Pons (tissue), 1 donor: ENCODE results near the gene TGM3.
"Not testable (repeated sequence)": the region's sequence is repeated elsewhere in the genome, so short reads cannot be mapped to it uniquely, and the experiment has no call there.

ENCODE experiments used
- DNase-seq: peaks from one replicate; pipeline ENCODE4 v3.0.0-alpha.2; 2016; ENCODE audit warnings: low spot score

TGM3 gene, protein sequence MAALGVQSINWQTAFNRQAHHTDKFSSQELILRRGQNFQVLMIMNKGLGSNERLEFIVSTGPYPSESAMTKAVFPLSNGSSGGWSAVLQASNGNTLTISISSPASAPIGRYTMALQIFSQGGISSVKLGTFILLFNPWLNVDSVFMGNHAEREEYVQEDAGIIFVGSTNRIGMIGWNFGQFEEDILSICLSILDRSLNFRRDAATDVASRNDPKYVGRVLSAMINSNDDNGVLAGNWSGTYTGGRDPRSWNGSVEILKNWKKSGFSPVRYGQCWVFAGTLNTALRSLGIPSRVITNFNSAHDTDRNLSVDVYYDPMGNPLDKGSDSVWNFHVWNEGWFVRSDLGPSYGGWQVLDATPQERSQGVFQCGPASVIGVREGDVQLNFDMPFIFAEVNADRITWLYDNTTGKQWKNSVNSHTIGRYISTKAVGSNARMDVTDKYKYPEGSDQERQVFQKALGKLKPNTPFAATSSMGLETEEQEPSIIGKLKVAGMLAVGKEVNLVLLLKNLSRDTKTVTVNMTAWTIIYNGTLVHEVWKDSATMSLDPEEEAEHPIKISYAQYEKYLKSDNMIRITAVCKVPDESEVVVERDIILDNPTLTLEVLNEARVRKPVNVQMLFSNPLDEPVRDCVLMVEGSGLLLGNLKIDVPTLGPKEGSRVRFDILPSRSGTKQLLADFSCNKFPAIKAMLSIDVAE

DNA sequence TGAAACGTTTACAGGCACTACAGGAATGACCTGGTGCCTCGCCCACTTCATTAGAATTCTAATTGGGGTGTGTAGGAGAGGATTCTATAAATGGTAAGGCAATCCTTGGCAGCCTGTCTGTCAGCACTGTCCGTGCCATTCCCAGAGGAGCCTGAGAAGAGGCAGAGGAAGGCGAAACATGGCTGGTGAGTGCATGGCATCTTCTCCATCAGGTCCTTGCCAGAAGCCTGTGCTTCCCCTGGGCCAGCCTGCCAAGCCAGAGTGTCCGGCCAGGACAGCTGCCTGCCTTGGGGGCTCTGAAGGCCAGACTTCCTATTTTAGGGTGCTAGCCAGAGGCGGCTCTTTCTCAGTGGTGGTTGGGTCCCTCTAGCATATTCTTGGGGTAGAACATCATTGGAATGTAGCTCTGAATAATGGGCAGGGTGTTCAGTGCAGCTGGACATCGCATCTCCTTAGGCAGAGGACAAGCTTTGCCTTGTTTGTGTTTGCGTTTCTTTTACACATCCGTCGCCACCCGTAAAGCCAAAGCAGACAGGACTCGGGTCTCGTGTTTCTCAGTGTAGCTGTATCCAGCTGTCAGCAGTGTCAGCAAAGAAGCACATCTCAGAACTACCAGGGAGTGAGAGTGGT is at the start of gene TGM3:
TSS of gene TGM3 (plus strand) at position 116 of the 630 bp plus-strand sequence. CDS start at position 179, 63 bp downstream.
- DNase-seq: peak; percentile 10

DNA sequence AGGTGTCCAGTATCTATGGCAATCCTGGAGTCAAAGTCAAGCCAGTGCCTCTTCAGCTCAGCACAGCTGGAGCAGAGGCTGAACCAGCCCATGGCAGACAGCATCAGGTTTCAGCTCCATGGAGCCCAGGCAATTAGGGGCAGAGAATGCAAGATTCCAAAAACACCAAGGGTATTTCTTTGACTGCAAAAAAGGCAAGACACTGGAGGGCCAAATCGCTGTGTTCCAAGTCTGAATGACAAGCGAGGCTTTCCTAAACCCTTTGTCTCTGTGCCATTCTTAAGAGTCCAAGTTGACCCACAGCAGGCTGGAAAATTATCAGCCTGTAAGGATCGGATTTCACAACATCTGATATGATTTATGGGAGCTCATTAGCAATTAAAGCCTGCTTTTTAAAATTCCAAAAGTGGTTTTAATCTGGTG is 49.7 kb upstream of the TGM3 start:
- no peak for DNase-seq

DNA sequence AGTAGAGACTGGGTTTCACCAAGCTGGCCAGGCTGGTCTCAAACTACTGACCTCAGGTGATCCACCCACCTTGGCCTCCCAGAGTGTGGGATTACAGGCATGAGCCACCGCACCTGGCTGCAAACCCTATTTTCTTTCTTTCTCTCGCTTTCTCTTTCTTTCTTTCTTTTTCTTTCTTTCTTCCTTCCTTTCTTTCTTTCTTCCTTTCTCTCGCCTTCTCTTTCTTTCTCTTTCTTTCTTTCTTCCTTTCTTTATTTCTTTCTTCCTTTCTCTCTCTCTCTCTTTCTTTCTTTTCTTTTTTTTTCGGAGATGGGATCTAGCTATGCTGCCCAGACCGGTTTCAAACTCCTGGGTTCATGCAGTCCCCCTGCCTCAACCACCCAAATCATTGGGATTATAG is 47.0 kb upstream of the TGM3 start:
- DNase-seq: no peak

DNA sequence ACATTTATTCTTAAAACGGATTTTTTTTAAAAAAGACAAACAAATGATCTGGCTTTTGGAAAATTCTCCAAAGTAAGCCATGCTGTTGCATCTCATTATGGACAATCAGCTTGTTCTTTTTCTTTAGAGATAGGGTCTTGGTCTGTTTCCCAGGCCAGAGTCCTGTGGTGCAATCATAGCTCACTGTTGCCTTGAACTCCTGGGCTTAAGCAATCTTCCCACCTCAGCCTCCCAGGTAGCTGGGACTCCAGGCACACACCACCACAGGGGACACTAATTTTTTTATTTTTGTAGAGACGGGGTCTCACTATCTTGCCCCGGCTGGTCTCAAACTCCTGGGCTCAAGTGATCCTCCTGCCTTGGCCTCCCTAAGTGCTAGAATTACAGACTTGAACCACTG is 45.9 kb upstream of the TGM3 start:
- no peak for DNase-seq

DNA sequence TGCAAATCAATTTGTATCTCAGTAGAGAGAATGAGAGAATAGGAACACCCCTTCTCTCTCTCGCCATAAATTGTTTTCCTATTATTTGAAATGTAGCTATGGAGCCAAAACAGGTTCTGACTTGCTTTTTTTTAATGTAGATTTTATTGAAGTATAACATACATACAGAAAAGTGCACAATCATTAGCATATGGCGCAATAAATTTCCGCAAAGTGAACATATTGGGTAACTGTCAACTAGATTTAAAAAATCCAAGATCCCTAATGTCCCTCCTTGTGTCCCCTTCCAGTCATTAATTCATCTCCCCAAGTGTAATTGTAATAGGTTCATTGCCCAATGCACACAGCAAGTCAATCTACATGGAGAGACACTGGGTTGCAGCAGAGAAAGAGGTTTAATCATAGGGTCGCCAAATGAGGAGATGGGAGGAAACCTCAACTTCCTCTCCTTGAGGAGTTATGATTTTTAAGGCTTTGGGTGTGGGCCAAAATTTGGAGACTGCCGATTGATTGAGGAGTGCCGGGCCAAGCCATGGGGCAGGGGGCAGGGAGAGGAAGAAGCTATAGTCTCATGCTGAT is 43.3 kb upstream of the TGM3 start:
- DNase-seq: no peak

DNA sequence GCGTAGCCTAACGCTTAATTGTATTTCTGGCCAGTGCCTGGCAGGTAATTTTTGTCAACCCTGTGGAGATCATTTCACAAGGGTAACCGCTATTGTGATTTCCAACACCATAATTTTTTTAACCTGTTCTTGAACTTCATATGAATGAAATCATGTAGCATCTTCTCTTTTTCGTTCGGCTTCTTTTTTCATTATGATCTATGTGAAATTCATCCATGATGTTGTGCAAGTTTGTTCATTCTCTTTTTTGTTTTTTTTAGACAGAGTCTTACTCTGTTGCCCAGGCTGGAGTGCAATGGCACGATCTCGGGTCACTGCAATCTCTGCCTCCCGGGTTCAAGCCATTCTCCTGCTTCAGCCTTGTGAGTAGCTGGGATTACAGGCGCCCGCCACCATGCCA is 42.5 kb upstream of the TGM3 start:
- DNase-seq: no peak

DNA sequence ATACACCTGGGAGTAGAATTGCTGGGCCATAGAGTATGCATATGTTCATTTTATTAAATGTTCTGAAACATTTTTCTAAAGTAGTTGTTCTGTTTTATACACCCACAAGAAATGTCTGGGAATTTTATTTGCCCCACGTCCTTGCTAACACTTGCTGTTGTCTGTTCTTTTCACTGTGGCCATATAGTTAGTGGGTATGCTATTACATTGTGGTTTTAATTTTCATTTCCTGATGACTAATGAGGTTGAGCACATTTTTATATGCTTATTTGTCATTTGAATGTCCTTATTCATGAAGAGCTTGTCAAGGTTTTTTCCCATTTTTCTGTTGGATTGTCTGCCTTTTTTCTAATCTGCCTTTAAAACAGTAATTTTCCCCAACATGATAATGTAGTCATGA is 41.5 kb upstream of the TGM3 start:
- no peak for DNase-seq

DNA sequence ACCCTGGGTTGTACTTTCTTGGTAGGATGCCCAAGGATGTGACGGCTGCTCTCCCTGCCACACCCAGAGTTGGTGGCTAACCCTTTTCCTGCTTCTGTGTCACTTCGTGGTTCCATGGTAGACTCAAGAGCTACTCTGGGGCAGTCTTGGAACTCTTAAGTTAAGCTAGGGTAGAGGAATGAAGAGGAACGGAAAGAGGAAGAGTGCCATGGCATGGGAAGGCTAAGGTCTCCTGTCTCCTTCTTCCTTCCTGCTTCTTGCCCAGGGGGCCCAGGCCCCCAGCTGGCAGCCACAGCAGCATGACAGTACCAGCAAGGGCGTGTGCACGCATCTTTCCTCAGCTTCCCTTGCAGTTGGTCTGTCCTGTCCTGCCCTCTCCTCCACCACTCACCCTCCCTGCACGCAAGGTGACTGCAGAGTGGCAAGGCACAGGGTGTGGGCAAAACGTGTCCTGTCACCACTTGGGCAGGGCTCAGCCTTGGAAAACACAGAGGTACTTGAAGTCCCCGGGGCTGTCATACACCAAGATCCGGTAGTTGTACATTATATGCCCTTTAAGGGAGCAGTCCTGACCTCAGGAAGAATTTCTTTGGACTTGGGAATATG is 39.8 kb upstream of the TGM3 start:
- DNase-seq: no peak

DNA sequence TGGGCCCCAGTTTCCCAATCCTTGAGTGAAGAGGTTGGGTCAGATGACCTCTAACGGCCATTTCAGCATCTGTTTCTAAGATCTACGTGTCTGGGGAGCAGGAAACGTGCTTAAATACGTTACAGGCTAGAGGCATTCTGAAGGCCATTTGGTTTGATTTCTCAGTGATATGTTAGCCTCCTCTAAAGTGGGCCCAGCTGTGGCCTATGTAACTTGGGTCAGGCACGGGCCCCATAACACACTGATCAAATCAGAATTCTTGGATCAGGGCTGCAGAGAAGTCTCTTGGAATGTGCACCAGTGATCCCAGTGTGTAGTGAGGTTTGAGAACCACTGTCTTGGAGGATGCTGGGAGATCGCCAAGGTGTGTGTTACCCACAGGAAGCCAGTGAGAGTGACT is 36.1 kb upstream of the TGM3 start:
- DNase-seq: no peak

DNA sequence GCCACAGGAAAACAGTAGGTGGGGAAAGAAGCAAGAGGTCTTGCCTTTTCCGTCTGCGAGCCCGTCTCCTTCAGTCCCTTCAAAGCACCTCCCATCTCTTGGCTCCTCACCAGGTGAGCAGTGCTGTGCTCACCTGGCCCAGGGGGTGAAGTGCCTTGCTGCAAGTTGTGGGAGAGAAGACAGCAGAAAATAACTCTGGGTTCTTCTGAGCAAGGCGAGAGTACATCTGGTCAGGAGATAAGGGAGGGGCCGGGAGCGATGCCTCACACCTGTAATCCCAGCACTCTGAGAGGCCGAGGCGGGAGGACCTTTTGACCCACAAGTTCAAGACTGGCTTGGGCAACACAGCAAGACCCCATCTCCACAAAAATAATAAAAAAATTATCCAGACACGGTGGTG is 35.6 kb upstream of the TGM3 start:
- no peak for DNase-seq

DNA sequence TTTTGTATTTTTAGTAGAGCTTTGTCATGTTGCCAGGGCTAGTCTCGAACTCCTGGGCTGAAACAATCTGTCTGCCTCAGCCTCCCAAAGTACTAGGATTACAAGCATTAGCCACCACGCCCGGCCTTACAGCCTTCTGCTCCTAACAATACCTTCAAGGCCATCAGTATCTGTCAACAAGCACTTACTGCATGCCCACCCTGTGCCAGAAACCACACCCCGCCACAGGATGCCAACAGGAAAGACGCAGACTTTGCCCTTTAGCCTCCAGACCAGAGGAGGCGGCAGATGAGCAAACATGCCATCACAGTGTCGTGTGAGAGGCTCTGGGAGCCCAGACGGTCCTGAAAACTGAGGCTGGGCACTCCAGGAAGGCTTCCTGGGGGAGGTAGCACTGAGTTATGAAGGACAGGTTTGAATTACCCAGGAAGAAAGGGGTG is 34.7 kb upstream of the TGM3 start:
- DNase-seq: no peak

DNA sequence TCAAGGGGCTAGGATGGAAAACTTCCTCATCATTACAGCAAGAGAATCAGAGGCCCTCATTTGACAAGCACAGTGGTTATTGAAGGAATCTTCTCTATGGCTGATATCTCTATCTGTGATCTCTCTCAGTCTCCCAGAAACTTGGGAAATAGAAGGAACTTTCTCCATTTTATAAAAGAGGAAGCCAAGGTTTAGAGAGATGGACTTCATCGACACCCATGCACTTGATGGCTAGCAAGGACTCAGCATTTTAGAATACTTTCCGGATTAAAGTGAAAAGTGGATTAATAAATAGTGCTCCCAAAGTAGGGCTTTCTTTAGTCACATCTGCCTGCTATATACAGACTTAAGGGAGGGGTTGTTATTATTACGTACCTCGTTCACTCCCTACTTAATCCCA is 34.2 kb upstream of the TGM3 start:
- DNase-seq: no peak

DNA sequence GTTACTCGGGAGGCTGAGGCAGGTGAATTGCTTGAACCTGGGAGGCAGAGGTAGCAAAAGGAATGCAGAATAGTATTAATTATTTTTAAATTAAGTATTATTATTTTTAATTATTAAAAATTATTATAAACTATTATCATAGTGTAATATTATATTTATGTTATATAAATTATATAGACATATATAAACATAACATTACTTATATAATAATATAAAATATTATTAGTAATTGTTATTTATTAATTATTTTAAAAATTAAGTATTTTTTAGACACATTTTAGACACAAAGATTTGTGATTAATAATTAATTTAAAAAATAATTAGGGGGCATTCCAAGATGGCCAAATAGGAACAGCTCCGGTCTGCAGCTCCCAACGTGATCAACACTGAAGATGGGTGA is 31.7 kb upstream of the TGM3 start:
- DNase-seq: no peak

DNA sequence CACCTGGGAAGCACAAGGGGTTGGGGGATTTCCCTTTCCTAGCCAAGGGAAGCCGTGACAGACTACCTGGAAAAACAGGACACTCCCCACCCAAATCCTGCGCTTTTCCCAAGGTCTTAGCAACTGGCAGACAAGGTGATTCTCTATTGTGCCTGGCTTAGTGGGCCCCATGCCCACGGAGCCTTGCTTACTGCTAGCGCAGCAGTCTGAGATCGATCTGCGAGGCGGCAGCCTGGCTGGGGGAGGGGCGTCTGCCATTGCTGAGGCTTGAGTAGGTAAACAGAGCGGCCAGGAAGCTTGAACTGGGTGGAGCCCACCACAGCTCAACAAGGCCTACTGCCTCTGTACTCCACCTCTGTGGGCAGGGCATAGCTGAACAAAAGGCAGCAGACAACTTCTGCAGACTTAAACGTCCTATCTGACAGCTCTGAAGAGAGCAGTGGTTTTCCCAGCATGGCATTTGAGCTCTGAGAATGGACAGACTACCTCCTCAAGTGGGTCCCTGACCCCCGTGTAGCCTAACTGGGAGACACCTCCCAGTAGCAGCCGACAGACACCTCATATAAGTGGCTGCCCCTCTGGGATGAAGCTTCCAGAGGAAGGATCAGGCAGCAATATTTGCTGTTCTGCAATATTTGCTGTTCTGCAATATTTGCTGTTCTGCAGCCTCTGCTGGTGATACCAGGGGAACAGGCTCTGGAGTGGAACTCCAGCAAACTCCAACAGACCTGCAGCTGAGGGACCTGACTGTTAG is 31.0 kb upstream of the TGM3 start:
- not testable (repeated sequence) for DNase-seq

DNA sequence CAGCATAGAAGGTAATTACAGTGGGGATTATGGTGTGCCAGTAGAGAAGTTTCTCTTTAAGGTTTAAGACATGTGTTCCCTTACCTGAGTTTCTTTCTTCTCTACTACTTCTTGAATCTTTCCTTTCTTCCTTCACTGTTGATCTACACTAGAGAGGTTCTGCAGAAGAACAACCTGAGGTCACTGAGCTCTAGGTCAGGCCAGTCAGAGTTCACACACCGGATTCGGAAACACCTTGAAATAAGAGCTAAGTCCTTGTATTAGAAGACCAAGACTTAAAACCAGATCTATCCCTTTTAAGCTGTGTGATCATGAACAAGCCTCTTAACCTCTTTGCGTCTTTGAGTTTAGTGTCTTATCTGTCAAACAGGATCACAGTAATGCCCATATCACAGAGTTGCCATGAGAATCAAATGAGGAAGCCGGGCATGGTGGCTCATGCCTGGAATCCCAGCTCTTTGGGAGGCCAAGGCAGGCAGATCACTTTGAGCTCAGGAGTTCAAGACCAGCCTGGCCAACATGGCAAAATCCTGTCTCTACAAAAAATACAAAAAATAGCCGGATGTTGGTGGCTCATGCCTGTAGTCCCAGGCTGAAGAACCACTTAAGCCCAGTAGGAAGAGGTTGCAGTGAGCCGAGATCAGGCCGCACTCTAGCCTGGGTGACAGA is 22.0 kb upstream of the TGM3 start:
- no peak for DNase-seq

DNA sequence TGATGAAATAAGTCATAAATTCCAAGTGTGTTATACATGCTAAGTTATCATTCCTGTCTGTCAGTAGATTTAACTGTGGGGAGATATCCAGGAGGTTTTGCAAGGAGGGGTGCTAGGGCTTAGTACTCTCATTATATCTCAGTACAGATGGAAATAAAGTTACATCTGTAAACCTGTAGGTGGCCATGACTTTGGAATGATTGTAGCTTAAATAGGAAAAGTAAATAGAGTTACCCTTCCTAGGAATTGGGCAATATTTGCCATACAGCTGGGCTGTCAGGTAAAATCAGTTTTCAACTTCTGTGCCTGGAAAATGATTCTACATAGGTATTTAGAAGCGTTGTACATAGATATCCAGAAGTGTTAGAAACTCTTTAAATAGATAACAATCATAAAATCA is 19.8 kb upstream of the TGM3 start:
- no peak for DNase-seq

DNA sequence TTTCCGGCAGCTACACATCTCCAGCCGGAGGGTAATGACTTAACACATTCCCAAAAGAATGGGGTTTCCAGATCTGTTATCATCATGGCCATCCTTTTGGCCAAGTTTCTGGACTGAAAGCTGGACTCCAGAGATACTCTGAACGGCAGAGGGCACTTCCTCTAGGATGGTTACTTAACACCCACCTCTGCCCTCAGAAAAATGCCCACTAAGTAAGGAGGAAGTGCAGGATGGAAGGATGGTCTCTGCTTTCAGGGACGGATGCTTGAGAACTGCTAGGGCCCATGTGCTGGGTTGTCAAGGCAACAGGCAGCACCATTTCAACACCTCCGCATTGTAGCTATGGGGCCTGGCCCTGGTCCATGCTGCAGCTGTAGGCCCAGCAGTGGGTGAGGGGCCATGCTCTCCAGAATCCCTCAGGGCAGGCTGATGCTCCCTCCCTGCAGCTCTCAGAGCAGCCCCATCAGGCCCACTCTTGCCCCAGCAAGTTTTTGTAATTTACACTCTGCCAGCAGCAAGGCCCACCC is 16.5 kb upstream of the TGM3 start:
- no peak for DNase-seq

DNA sequence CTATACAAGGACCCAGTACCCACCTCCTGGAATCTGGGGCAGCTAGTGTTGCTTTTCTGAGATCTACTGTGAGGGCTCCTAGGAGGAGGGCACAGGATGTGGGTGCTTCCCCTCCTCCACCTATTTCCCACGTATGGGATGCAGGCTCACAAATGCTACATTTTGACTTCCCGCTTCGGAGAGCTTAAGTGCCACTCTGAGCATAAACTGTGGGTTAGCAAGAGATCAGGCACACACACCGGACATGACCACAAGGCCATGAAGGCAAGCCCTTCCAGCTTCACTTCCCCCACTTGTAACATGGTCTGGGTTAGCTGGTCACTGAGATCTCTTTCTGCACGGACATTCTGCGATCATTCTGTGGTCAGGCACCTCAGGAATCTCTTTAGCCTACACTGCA is 15.7 kb upstream of the TGM3 start:
- DNase-seq: peak; percentile 54

DNA sequence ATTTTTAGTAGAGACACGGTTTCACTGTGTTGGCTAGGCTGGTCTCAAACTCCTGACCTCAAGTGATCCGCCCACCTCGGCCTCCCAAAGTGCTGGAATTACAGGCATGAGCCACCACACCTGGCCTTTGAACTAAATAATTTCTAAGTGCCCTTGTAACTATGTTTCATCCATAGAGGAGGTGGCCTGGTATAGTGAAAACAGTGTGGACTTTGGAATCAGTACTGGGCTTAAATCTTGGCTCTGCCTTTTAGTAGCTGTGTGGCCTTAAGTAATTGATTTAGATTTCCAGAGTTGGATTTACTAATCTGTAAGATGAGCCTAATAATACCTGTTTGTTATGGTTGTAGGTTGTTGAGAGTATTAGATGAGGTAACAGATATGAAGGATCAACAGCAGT is 14.2 kb upstream of the TGM3 start:
- no peak for DNase-seq

DNA sequence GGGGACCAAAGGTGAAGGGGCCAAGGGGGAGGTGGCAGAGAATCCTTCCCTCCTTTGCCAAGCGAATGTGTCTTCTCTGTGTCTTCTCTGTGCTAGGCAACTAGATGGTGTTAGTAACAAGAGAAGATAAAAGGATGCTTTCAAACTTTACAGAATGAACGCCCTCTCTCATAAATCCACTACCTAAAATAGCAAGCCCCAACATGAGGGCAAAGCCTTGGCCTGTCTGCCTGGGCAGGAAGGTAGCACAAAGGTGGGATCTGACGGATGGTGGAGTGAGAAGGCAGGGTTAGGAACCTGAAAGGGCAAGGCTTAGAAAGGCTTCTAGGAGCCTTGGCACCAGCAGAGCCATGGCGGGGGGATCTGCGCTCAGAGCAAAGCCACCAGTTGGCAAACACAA is 13.6 kb upstream of the TGM3 start:
- DNase-seq: no peak
